HEK293 (cell line): ENCODE measurements around the gene CREB5.

ENCODE experiments used
- CTCF ChIP-seq: fragments of 450-650 bp; formaldehyde crosslinking; IDR thresholded peaks from 2 replicates; pipeline ENCODE4 v1.5.1; 2016; ENCODE audit warnings: missing biosample characterization, missing genetic modification characterization
- KLF1 ChIP-seq: fragments of 450-650 bp; formaldehyde crosslinking; IDR thresholded peaks from 2 replicates; pipeline ENCODE4 v1.5.1; 2016; ENCODE audit warnings: missing biosample characterization, missing genetic modification characterization
- KLF8 ChIP-seq: fragments of 450-650 bp; formaldehyde crosslinking; IDR thresholded peaks from 2 replicates; pipeline ENCODE4 v1.5.1; 2016; ENCODE audit warnings: missing biosample characterization, missing genetic modification characterization
- REST ChIP-seq: fragments of 450-650 bp; formaldehyde crosslinking; IDR thresholded peaks from 2 replicates; pipeline ENCODE4 v1.5.1; 2016; ENCODE audit warnings: missing biosample characterization, missing genetic modification characterization
- SP3 ChIP-seq: fragments of 450-650 bp; formaldehyde crosslinking; IDR thresholded peaks from 2 replicates; pipeline ENCODE4 v1.5.1; 2016; ENCODE audit warnings: missing biosample characterization, missing genetic modification characterization
- ZNF114 ChIP-seq: fragments of 450-650 bp; formaldehyde crosslinking; IDR thresholded peaks from 2 replicates; pipeline ENCODE4 v1.5.0; 2017; ENCODE audit warnings: missing biosample characterization, missing genetic modification characterization
- ZNF24 ChIP-seq: fragments of 450-650 bp; formaldehyde crosslinking; IDR thresholded peaks from 2 replicates; pipeline ENCODE4 v1.5.1; 2016; ENCODE audit warnings: missing biosample characterization, missing genetic modification characterization
- ZNF280D ChIP-seq: fragments of 450-650 bp; formaldehyde crosslinking; IDR thresholded peaks from 2 replicates; pipeline ENCODE4 v1.5.1; 2016; ENCODE audit warnings: missing biosample characterization, missing genetic modification characterization
- ZNF544 ChIP-seq: fragments of 450-650 bp; formaldehyde crosslinking; IDR thresholded peaks from 2 replicates; pipeline ENCODE4 v1.5.0; 2017; ENCODE audit warnings: missing biosample characterization, missing genetic modification characterization
- ZNF610 ChIP-seq: fragments of 450-650 bp; formaldehyde crosslinking; IDR thresholded peaks from 2 replicates; pipeline ENCODE4 v1.5.1; 2016; ENCODE audit warnings: missing biosample characterization, missing genetic modification characterization, borderline replicate concordance
- ZSCAN5A ChIP-seq: fragments of 450-650 bp; formaldehyde crosslinking; IDR thresholded peaks from 2 replicates; pipeline ENCODE4 v1.5.1; 2016; ENCODE audit warnings: missing biosample characterization, missing genetic modification characterization

DNA sequence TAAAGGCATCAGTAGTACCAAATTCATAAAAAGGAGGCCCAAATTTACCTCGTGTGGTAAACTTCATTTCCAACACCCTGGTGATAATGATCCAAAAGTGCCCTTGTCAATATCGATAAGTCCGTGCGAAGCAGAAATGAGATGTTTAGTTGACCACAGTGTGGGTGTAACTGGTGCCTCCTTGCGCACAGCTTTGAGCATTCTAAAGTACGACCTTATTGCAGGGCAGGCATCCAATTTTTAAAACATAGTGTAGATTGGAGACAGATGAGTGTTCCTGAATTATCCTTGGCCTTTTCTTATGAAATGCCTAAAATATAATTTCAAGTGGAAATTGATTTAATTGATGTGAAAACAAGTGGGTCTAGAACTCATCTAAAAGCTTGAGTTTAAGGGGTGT lies 297.4 kb downstream of the CREB5 start:
- TF ChIP-seq ZNF114 (tag by site-specific recombination) (no peak), KLF1 (no peak), SP3 (tag by site-specific recombination) (no peak), CTCF (no peak), ZNF544 (no peak), REST (tag by site-specific recombination) (no peak), ZNF24 (tag by site-specific recombination) (no peak), ZSCAN5A (tag by site-specific recombination) (no peak), KLF8 (tag by site-specific recombination) (no peak), ZNF610 (tag by site-specific recombination) (no peak), ZNF280D (tag by site-specific recombination) (no peak)
